Jurkat, Clone E6-1 (cell line): ENCODE data around the gene WNT7A.

Source experiments
- DNase-seq: peaks from one replicate; pipeline ENCODE4 v3.0.0-alpha.2; 2011; ENCODE audit warnings: low read depth, low spot score
- H3K4me3 ChIP-seq: 2 replicates; pipeline ENCODE4 v1.5.1; 2011; ENCODE audit warnings: mild to moderate bottlenecking, low read length, control low read depth, moderate library complexity

WNT7A gene

GRCh38 chr3:13851997-13852637 lies 27.8 kb downstream of the WNT7A start:
- H3K4me3 ChIP-seq = no peak overlapping the region
- DNase-seq = no peak

- H3K4me3 ChIP-seq = no peak overlapping the region
- no peak for DNase-seq
Measured at GRCh38 chr3:13851091-13851849, 28.6 kb downstream of the WNT7A start.

- no peak overlapping the region for H3K4me3 ChIP-seq
- no peak for DNase-seq
Measured at GRCh38 chr3:13850161-13850945, 29.5 kb downstream of the WNT7A start.

- no peak for DNase-seq
- H3K4me3 ChIP-seq = no peak overlapping the region
Measured at GRCh38 chr3:13849018-13849417, 30.9 kb downstream of the WNT7A start.

GRCh38 chr3:13846716-13847570 lies 32.9 kb downstream of the WNT7A start:
- no peak for DNase-seq
- H3K4me3 ChIP-seq = no peak overlapping the region

GRCh38 chr3:13846238-13846637 lies 33.6 kb downstream of the WNT7A start:
- H3K4me3 ChIP-seq = no peak overlapping the region
- no peak for DNase-seq

- no peak overlapping the region for H3K4me3 ChIP-seq
Measured at GRCh38 chr3:13845806-13846205, 34.1 kb downstream of the WNT7A start.

GRCh38 chr3:13844911-13845310 lies 35.0 kb downstream of the WNT7A start:
- H3K4me3 ChIP-seq = no peak overlapping the region
- no peak for DNase-seq

More at GRCh38 chr3:13845806-13846205, 34.1 kb downstream of the WNT7A start:
- no peak for DNase-seq

- no peak for DNase-seq
- H3K4me3 ChIP-seq = no peak overlapping the region
Measured at GRCh38 chr3:13844286-13844685, 35.6 kb downstream of the WNT7A start.

- no peak for DNase-seq
- H3K4me3 ChIP-seq = no peak overlapping the region
Measured at GRCh38 chr3:13843351-13843750, 36.5 kb downstream of the WNT7A start.

- no peak overlapping the region for H3K4me3 ChIP-seq
- no peak for DNase-seq
Measured at GRCh38 chr3:13842226-13842625, 37.6 kb downstream of the WNT7A start.

GRCh38 chr3:13841826-13842225 lies 38.0 kb downstream of the WNT7A start:
- no peak overlapping the region for H3K4me3 ChIP-seq

GRCh38 chr3:13841141-13841540 lies 38.7 kb downstream of the WNT7A start:
- DNase-seq = no peak
- H3K4me3 ChIP-seq = no peak overlapping the region

More at GRCh38 chr3:13841826-13842225, 38.0 kb downstream of the WNT7A start:
- no peak for DNase-seq

- no peak overlapping the region for H3K4me3 ChIP-seq
- no peak for DNase-seq
Measured at GRCh38 chr3:13840456-13840855, 39.4 kb downstream of the WNT7A start.

GRCh38 chr3:13839726-13840340 lies 40.0 kb downstream of the WNT7A start:
- DNase-seq = no peak
- no peak overlapping the region for H3K4me3 ChIP-seq

GRCh38 chr3:13839253-13839652 lies 40.6 kb downstream of the WNT7A start:
- no peak for DNase-seq
- no peak overlapping the region for H3K4me3 ChIP-seq

- DNase-seq = no peak
- no peak overlapping the region for H3K4me3 ChIP-seq
Measured at GRCh38 chr3:13838421-13838820, 41.5 kb downstream of the WNT7A start.

- no peak for DNase-seq
- H3K4me3 ChIP-seq = no peak overlapping the region
Measured at GRCh38 chr3:13837751-13838150, 42.1 kb downstream of the WNT7A start.
